Measurements from ENCODE around the gene NPC1. TPM values are rescaled to one million over a fixed set of nuclear protein-coding genes. Genes with fewer than 3 reads are reported as not detected.
"Not testable (repeated sequence)": the region's sequence is repeated elsewhere in the genome, so short reads cannot be mapped to it uniquely, and the experiment has no call there.

The NPC1 gene
- total and polyA plus RNA-seq, 4 donors: 9.5 to 46.7 (median 27.3) TPM

GRCh38 chr18:23563377-23564043, 22.8 kb downstream of the NPC1 start (continued):
- TF ChIP-seq REST (IDR thresholded peaks at IDR 0.05): no peak
- TF ChIP-seq HNF4G (IDR thresholded peaks at IDR 0.05): no peak
- TF ChIP-seq GABPA (IDR thresholded peaks at IDR 0.05 in 1 of 2, conservative IDR thresholded peaks at IDR 0.05 in 1 of 2): no peak
- TF ChIP-seq FOXA2 (IDR thresholded peaks at IDR 0.05): no peak
- no peak for TF ChIP-seq JUND (IDR thresholded peaks at IDR 0.05)

- Histone ChIP-seq H3K9me3 (ENCODE audit: control insufficient read depth in 4 of 4, low read length in 3 of 4) (no peaks in the 10 kb centered on the region), H3K27me3 (ENCODE audit: control insufficient read depth in 4 of 4, insufficient read depth in 4 of 4, low read length in 3 of 4) (no peaks in the 10 kb centered on the region), H3K4me3 (ENCODE audit: low read depth in 1 of 3, low read length in 3 of 3) (no peak overlapping the region), H3K9ac (ENCODE audit: low read depth in 1 of 2, low read length in 2 of 2) (no peak overlapping the region), H3K4me1 (ENCODE audit: control insufficient read depth in 4 of 4, insufficient read depth in 4 of 4, low read length in 3 of 4) (peaks cover 0 to 3% (median 0%) of the 10 kb centered on the region in 4 donors), H3K36me3 (ENCODE audit: control insufficient read depth in 4 of 4, insufficient read depth in 3 of 4, low read depth in 1 of 4, low read length in 3 of 4) (peaks cover 8 to 45% (median 34%) of the 10 kb centered on the region in 4 donors), H3K27ac (ENCODE audit: low read depth in 1 of 2, low read length in 2 of 2) (no peak overlapping the region)
- TF ChIP-seq GABPA (IDR thresholded peaks at IDR 0.05 in 1 of 2, conservative IDR thresholded peaks at IDR 0.05 in 1 of 2) (no peak), JUND (IDR thresholded peaks at IDR 0.05) (no peak), CTCF (IDR thresholded peaks at IDR 0.05; ENCODE audit: low read depth, low read length, missing input control) (no peak), RAD21 (IDR thresholded peaks at IDR 0.05) (no peak)
- 98% methylated on average over 4 of the region's 4 CpGs for WGBS
- no peak for DNase-seq (ENCODE audit: low spot score)
Measured at GRCh38 chr18:23560186-23560585, 26.1 kb downstream of the NPC1 start.

GRCh38 chr18:23557511-23557910, 28.8 kb downstream of the NPC1 start:
- not testable (repeated sequence) for H3K4me1 ChIP-seq (ENCODE audit: control insufficient read depth in 4 of 4, insufficient read depth in 4 of 4, low read length in 3 of 4); H3K9me3 ChIP-seq (ENCODE audit: control insufficient read depth in 4 of 4, low read length in 3 of 4); H3K4me3 ChIP-seq (ENCODE audit: low read depth in 1 of 3, low read length in 3 of 3); H3K9ac ChIP-seq (ENCODE audit: low read depth in 1 of 2, low read length in 2 of 2); DNase-seq (ENCODE audit: low spot score); H3K27ac ChIP-seq (ENCODE audit: low read depth in 1 of 2, low read length in 2 of 2); H3K27me3 ChIP-seq (ENCODE audit: control insufficient read depth in 4 of 4, insufficient read depth in 4 of 4, low read length in 3 of 4)
- H3K36me3 ChIP-seq (ENCODE audit: control insufficient read depth in 4 of 4, insufficient read depth in 3 of 4, low read depth in 1 of 4, low read length in 3 of 4): peaks cover 9 to 67% (median 48%) of the 10 kb centered on the region in 4 donors
- 96% methylated on average over 8 of the region's 8 CpGs for WGBS

- 79% methylated on average over 19 of the region's 19 CpGs for WGBS
- H3K4me1 ChIP-seq (ENCODE audit: control insufficient read depth in 4 of 4, insufficient read depth in 4 of 4, low read length in 3 of 4): peaks cover 0 to 3% (median 0%) of the 10 kb centered on the region in 4 donors
- peak; percentile 68 for DNase-seq (ENCODE audit: low spot score)
- no peaks in the 10 kb centered on the region for H3K9me3 ChIP-seq (ENCODE audit: control insufficient read depth in 4 of 4, low read length in 3 of 4)
- no peaks in the 10 kb centered on the region for H3K27me3 ChIP-seq (ENCODE audit: control insufficient read depth in 4 of 4, insufficient read depth in 4 of 4, low read length in 3 of 4)
- H3K27ac ChIP-seq (ENCODE audit: low read depth in 1 of 2, low read length in 2 of 2): no peak overlapping the region
- peaks cover 7 to 66% (median 50%) of the 10 kb centered on the region in 4 donors for H3K36me3 ChIP-seq (ENCODE audit: control insufficient read depth in 4 of 4, insufficient read depth in 3 of 4, low read depth in 1 of 4, low read length in 3 of 4)
- H3K4me3 ChIP-seq (ENCODE audit: low read depth in 1 of 3, low read length in 3 of 3): no peak overlapping the region
- no peak overlapping the region for H3K9ac ChIP-seq (ENCODE audit: low read depth in 1 of 2, low read length in 2 of 2)
- no peak for TF ChIP-seq REST (IDR thresholded peaks at IDR 0.05)
- no peak for TF ChIP-seq EGR1 (IDR thresholded peaks at IDR 0.05; ENCODE audit: low read depth in 2 of 2)
- TF ChIP-seq RAD21 (IDR thresholded peaks at IDR 0.05): peak in 1 of 2 donors; percentile 4
- no peak for TF ChIP-seq YY1 (IDR thresholded peaks at IDR 0.05)
- TF ChIP-seq, protein P1, sequence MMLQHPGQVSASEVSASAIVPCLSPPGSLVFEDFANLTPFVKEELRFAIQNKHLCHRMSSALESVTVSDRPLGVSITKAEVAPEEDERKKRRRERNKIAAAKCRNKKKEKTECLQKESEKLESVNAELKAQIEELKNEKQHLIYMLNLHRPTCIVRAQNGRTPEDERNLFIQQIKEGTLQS (IDR thresholded peaks at IDR 0.05): no peak
- no peak for TF ChIP-seq FOXA1 (IDR thresholded peaks at IDR 0.05)
- TF ChIP-seq HNF4G (IDR thresholded peaks at IDR 0.05): peak; percentile 50
- TF ChIP-seq HNF4A (conservative IDR thresholded peaks at IDR 0.05): peak; percentile 57 to 85
- TF ChIP-seq RXRA (IDR thresholded peaks at IDR 0.05): peak; percentile 48 to 82
- peak; percentile 23 for TF ChIP-seq TAF1 (conservative IDR thresholded peaks at IDR 0.05)
Measured at GRCh38 chr18:23556145-23556780, 30.0 kb downstream of the NPC1 start.

Measured in liver (tissue), 9 donors.